Urothelium cell line (cell line): ENCODE results near the gene TSKU.

Source experiments
- DNase-seq: peaks from one replicate; pipeline ENCODE4 v3.0.0; 2011; ENCODE audit warnings: low spot score, mixed read lengths
- FAIRE-seq: peaks from 2 replicates; lab custom pipeline; 2011; peaks lifted over from hg19 to GRCh38; lab: Jason Lieb, UNC

The TSKU gene

DNA sequence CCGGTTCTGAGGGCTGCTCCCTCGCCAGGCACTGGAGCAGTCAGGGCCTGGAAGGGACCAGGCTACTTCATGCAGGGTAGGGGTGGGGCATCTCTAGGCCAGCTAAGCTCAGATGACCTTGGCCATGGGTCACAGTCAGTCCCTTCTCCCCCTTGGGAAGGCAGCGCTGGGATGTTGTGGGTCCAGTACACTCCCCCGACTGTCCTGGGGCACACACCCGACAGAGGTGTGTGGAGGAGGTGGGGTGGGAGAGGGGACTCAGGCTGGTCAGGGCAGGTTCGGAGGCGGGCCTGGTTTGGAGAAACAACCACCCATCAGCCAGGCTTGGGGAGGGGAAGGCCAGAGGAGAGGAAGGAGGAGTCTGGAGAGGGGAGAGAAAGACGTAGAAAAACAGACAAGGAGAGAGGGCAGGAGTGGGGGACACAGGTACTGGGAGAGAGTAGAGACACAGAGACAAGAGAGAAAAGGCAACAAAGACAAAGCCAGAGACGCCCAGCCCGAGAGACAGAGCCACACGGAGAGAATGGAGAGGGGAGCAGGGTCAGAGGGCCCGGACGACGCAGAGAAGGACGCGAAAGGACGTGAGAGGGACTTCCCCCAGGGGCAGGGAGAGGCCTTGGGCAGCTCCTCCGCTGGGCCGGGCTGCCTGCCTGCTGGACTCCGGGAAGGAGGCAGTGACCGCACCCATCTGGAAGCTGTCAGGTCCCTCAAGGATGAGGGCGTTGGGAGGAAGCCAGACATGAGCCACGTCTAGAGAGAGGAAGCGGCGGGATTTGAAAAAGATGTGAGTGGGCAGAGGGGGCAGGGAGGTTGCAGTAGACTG lies 30.6 kb upstream of the TSKU start:
- DNase-seq (peak; percentile 46), FAIRE-seq (no peak)

- FAIRE-seq: peak; percentile 30
- DNase-seq: no peak
These were observed 29.7 kb upstream of the TSKU start for GRCh38 chr11:76753449-76753848.

- no peak for FAIRE-seq
- no peak for DNase-seq
These were observed 29.2 kb upstream of the TSKU start for GRCh38 chr11:76753950-76754349.

DNA sequence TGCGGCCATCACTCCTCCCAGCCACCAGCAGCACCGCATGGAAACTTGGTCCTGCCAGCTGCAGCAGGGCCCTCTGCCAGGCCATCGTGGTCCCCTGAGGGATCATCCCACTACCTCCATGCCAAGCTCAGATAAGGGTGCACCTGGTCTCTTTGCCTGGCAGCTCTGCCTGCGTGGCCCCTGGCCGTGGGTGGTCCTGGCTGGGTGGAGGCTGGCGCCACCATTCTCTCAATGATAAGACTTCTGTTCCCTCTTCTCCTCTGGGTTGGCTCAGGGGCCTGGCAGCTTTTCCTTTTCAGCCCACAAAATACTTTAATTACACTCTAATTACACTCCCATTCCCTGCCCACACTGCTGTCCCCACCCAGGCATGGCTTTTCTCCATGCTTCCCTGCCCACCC lies 26.8 kb upstream of the TSKU start:
- DNase-seq (no peak), FAIRE-seq (peak; percentile 46)

DNA sequence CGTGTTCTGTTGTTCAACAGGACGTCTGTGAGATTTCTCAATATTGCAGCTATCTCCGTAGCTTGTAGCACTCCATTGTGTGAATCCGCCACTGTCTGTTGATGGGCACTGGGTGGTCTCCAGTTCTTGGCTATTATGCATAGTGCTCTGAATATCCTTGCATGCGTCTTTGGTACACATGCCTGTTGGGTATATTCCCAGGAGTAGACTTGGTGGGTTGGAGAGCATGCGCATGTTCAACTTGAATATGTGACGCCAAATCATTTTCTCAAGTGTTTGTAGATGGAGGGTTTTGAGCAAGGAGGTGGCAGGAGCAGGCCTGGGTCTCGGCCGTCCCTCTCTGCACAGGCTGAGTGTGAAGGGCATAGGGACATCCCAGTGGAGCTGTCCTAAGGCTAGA lies 24.8 kb upstream of the TSKU start:
- FAIRE-seq (no peak), DNase-seq (no peak)

- no peak for FAIRE-seq
- no peak for DNase-seq
These were observed 24.1 kb upstream of the TSKU start for GRCh38 chr11:76759092-76759491.

DNA sequence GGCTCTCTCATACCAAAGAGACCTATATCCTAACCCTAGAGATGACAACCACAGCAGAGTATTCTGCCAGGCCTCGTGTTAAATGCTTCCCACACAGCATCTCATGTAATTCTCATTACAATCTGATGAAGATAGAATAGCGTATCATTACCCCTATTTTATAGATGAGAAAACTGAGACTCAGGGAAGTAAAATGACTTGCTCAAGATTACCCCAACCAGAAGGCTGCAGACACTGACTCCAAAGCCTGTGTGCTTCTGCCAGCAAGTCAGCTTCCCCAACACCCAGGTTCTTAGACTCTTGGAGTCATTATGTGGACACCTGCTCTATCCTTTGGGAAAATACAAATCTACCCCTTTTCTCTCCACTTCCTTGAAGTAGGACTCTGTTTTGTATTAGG lies 23.6 kb upstream of the TSKU start:
- no peak for FAIRE-seq
- no peak for DNase-seq

DNA sequence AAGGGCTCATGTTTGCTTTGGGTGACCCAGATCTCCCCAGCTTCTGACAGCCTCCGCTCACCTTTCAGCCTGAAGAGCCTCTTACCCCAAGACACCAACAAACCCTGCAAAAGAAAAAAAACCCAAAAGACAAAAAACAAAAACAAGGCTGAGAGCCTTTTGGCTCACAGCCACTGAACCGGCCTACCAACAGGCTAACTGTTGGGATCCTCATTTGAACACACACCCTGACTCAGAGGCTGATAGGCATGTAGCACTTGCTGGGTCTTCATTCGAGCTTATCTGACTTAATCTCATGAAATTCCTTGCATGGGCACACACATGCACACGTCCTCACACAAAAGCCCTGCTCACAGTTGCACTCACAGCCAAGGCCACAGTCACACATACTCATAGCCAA lies 22.9 kb upstream of the TSKU start:
- DNase-seq (no peak), FAIRE-seq (no peak)

GRCh38 chr11:76761718-76762355 lies 21.3 kb upstream of the TSKU start:
- FAIRE-seq (no peak), DNase-seq (no peak)

DNA sequence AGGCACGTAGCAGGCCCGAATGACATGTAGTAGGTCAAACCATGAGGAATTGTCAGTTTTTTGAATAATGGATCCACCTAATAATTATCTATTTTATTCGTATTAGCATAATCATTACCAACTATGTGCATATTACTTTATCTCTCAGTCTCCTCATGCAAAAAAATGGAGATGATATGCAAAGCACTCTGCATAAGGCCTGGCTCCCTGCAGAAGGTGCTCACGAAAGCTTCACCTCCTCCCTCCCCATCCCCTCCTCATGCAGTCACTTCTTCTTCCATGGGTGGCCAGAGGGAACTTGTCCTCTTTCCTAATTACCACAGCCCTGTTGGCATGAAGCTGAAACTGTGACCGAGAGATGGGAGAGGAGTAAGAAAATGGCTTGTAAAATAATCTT lies 20.8 kb upstream of the TSKU start:
- DNase-seq: no peak
- no peak for FAIRE-seq

DNA sequence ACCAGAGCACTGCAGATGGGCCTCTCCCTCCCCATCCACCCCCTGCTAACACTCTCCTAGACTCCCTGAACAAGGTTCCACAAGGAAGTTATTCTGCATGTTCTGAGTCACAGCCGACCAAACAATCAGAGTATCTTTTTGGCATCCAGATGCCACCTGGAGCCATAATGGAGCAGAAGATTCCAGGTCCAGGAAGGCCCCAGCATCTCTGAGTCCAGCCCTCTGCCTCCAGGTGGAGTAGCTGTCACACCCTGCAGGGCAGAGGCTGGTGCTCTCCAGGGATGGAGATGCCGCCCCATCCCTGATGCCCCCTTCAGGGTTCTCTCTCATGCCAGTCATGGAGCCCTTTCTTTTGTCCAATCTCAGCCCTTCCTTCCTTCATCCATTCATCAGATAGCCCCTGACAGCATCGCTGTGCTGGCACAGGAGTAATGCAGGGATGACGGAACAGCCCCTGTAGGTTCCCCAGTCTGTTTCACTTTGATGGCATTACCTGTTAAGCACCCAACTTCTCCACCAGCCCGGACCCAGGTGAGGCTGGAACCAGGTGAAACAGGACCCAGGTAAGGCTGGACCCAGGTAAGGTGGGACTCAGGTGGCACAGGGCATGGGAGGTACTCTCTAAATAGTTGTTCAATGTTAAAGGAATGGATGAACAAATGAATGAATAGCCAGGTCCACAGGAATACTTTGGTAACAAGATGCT lies 20.1 kb upstream of the TSKU start:
- FAIRE-seq: peak; percentile 44

GRCh38 chr11:76763573-76764346 lies 19.4 kb upstream of the TSKU start:
- peak; percentile 42 for DNase-seq
- no peak for FAIRE-seq

More for the DNA sequence above, 20.1 kb upstream of the TSKU start:
- DNase-seq: no peak

GRCh38 chr11:76764941-76765665 lies 18.1 kb upstream of the TSKU start:
- DNase-seq: no peak
- no peak for FAIRE-seq

- FAIRE-seq (no peak), DNase-seq (no peak)
These were observed 17.2 kb upstream of the TSKU start for GRCh38 chr11:76765863-76766350.

GRCh38 chr11:76766521-76766920 lies 16.6 kb upstream of the TSKU start:
- FAIRE-seq: no peak
- DNase-seq: no peak

- no peak for FAIRE-seq
- DNase-seq: no peak
These were observed 15.5 kb upstream of the TSKU start for GRCh38 chr11:76767659-76768058.

- no peak for DNase-seq
These were observed 14.9 kb upstream of the TSKU start for GRCh38 chr11:76768088-76768908.

GRCh38 chr11:76768909-76769560 lies 14.1 kb upstream of the TSKU start:
- DNase-seq (no peak), FAIRE-seq (no peak)

More at GRCh38 chr11:76768088-76768908, 14.9 kb upstream of the TSKU start:
- FAIRE-seq: peak; percentile 53
